GM21529 (cell line): ENCODE results near the gene MUC2.

Experiments used
- ATAC-seq: cut with Tn5 transposase; IDR thresholded peaks from one replicate; pipeline ENCODE4 v1.9.1; 2021; ENCODE audit not compliant: unreplicated experiment

MUC2 gene

GRCh38 chr11:1036303-1036923 is 38.3 kb upstream of the MUC2 start, which contains the start of gene MUC6:
TSS of gene MUC6 (minus strand) at chr11:1036718. CDS start at chr11:1036655, 63 bp downstream.
- no peak for ATAC-seq

- ATAC-seq: no peak
These were observed 37.7 kb upstream of the MUC2 start for GRCh38 chr11:1036931-1037330.

- ATAC-seq: no peak
These were observed 37.1 kb upstream of the MUC2 start for GRCh38 chr11:1037506-1038055.

GRCh38 chr11:1038361-1038760 is 36.3 kb upstream of the MUC2 start:
- no peak for ATAC-seq

GRCh38 chr11:1038921-1039320 is 35.8 kb upstream of the MUC2 start:
- no peak for ATAC-seq

- ATAC-seq: no peak
These were observed 34.9 kb upstream of the MUC2 start for GRCh38 chr11:1039481-1040427.

GRCh38 chr11:1040428-1041148 is 34.1 kb upstream of the MUC2 start:
- ATAC-seq: no peak

GRCh38 chr11:1041149-1041467 is 33.6 kb upstream of the MUC2 start:
- no peak for ATAC-seq

- ATAC-seq: no peak
These were observed 33.2 kb upstream of the MUC2 start for GRCh38 chr11:1041471-1041870.

GRCh38 chr11:1041936-1042608 is 32.6 kb upstream of the MUC2 start:
- no peak for ATAC-seq

- ATAC-seq: no peak
These were observed 31.8 kb upstream of the MUC2 start for GRCh38 chr11:1042626-1043562.

GRCh38 chr11:1043563-1044096 is 31.0 kb upstream of the MUC2 start:
- ATAC-seq: no peak

- ATAC-seq: no peak
These were observed 30.5 kb upstream of the MUC2 start for GRCh38 chr11:1044160-1044559.

GRCh38 chr11:1047595-1048156 is 27.0 kb upstream of the MUC2 start:
- ATAC-seq: no peak

GRCh38 chr11:1048375-1049070 is 26.2 kb upstream of the MUC2 start:
- no peak for ATAC-seq

GRCh38 chr11:1049071-1049405 is 25.6 kb upstream of the MUC2 start:
- ATAC-seq: no peak

GRCh38 chr11:1049431-1049891 is 25.2 kb upstream of the MUC2 start:
- ATAC-seq: no peak

GRCh38 chr11:1049911-1050580 is 24.6 kb upstream of the MUC2 start:
- ATAC-seq: no peak
